Keratinocyte (primary cell): ENCODE data around the gene CCDC122. TPM values are rescaled to one million over a fixed set of nuclear protein-coding genes. Genes with fewer than 3 reads are reported as not detected.
A peak's percentile ranks its signal among the peaks of the same experiment; 100 is the strongest.

Source experiments
- DNase-seq: peaks from one replicate; pipeline ENCODE4 v3.0.0-alpha.2; 2011; ENCODE audit warnings: low read depth, missing footprints, low spot score
- FAIRE-seq: peaks from 2 replicates; lab custom pipeline; 2011; peaks lifted over from hg19 to GRCh38; lab: Jason Lieb, UNC
- H2AFZ ChIP-seq: 2 replicates; pipeline ENCODE4 v1.6.0; 2012; ENCODE audit warnings: low read length, control low read depth, inconsistent platforms; ENCODE audit not compliant: control insufficient read depth
- H3K27ac ChIP-seq: 2 replicates; pipeline ENCODE4 v1.5.1; 2011; ENCODE audit warnings: low read length; ENCODE audit not compliant: control insufficient read depth, insufficient read depth
- H3K27me3 ChIP-seq: 3 replicates; pipeline ENCODE4 v1.6.0; 2011; ENCODE audit warnings: low read length; ENCODE audit not compliant: control insufficient read depth, insufficient read depth; ENCODE audit errors: extremely low read depth
- H3K36me3 ChIP-seq, 2 experiments: 2 replicates in 1 of 2; 3 replicates in 1 of 2; pipeline ENCODE4 v1.5.1; 2011; ENCODE audit warnings: low read length in 2 of 2, mild to moderate bottlenecking in 1 of 2; ENCODE audit not compliant: control insufficient read depth in 2 of 2, insufficient read depth in 2 of 2; ENCODE audit errors: extremely low read depth in 1 of 2
- H3K4me1 ChIP-seq: 3 replicates; pipeline ENCODE4 v1.5.1; 2011; ENCODE audit warnings: low read length; ENCODE audit not compliant: control insufficient read depth, insufficient read depth; ENCODE audit errors: extremely low read depth
- H3K4me2 ChIP-seq: 3 replicates; pipeline ENCODE4 v1.6.0; 2011; ENCODE audit warnings: low read depth, low read length; ENCODE audit not compliant: control insufficient read depth, insufficient read depth; ENCODE audit errors: extremely low read depth
- H3K4me3 ChIP-seq, 3 experiments: fragments of 200-600 bp in 1 of 3; sonication (generic) in 1 of 3; 2 replicates in 2 of 3; 3 replicates in 1 of 3; pipeline ENCODE4 v1.5.1; 2011 to 2016; ENCODE audit warnings: low read length in 3 of 3, mild to moderate bottlenecking in 3 of 3, control low read depth in 2 of 3, inconsistent platforms in 1 of 3, low read depth in 1 of 3, mixed read lengths in 1 of 3, mixed run types in 1 of 3, moderate library complexity in 1 of 3; ENCODE audit not compliant: control insufficient read depth in 2 of 3, insufficient read depth in 2 of 3; ENCODE audit errors: extremely low read depth in 1 of 3
- H3K79me2 ChIP-seq: 2 replicates; pipeline ENCODE4 v1.6.0; 2012; ENCODE audit warnings: low read length; ENCODE audit not compliant: control insufficient read depth, insufficient read depth
- H3K9ac ChIP-seq: 3 replicates; pipeline ENCODE4 v1.6.0; 2011; ENCODE audit warnings: low read length; ENCODE audit not compliant: control insufficient read depth, insufficient read depth; ENCODE audit errors: extremely low read depth
- H3K9me1 ChIP-seq: 3 replicates; pipeline ENCODE4 v1.6.0; 2011; ENCODE audit warnings: low read length; ENCODE audit not compliant: control insufficient read depth, insufficient read depth; ENCODE audit errors: extremely low read depth
- H3K9me3 ChIP-seq: 2 replicates; pipeline ENCODE4 v1.5.1; 2012; ENCODE audit warnings: low read depth, low read length; ENCODE audit not compliant: control insufficient read depth
- H4K20me1 ChIP-seq: 3 replicates; pipeline ENCODE4 v1.6.0; 2011; ENCODE audit warnings: low read length; ENCODE audit not compliant: control insufficient read depth, insufficient read depth; ENCODE audit errors: extremely low read depth
- EZH2 ChIP-seq: IDR thresholded peaks from one replicate; pipeline ENCODE4 v1.6.1; 2012; ENCODE audit warnings: inconsistent platforms, mild to moderate bottlenecking, low read length, moderate library complexity
- dilution Hi-C: fragments of 300-500 bp; cut with MboI; formaldehyde crosslinking; loops from one replicate; pipeline ENCODE4 v1.7.0; 2020; ENCODE audit warnings: low sequenced_read_pairs; ENCODE audit not compliant: extremely low pct_ligation_motif_present
- polyA minus RNA-seq, 3 experiments: library from RNA; depleted of rRNA, polyadenylated mRNA; stranded (reverse); fragments of >200 nt; gene quantifications; 1 replicate in 1 of 3; 2 replicates in 1 of 3; 3 replicates in 1 of 3; pipeline ENCODE4 v1.2.3, GENCODE V29; 2011
- polyA plus RNA-seq, 5 experiments: library from polyadenylated mRNA; depleted of rRNA in 3 of 5; stranded (reverse) in 3 of 5; stranded (forward) in 1 of 5; unstranded in 1 of 5; fragments of >200 nt; gene quantifications; 1 replicate in 1 of 5; 2 replicates in 3 of 5; 3 replicates in 1 of 5; pipeline versions ENCODE4 v1.2.1 to v1.2.3, GENCODE V29; 2011 to 2012; ENCODE audit warnings: missing spikeins in 2 of 5, low read depth in 1 of 5, low replicate concordance in 1 of 5
- TF ChIP-seq, protein P1 (sequence below), 3 experiments: IDR thresholded peaks in 1 of 3; conservative IDR thresholded peaks in 1 of 3; optimal IDR thresholded peaks in 1 of 3; 2 replicates in 2 of 3; 3 replicates in 1 of 3; pipeline versions ENCODE3 to v1.5.1; 2011; ENCODE audit warnings: low read length in 3 of 3, mild to moderate bottlenecking in 3 of 3, moderate library complexity in 2 of 3, control low read depth in 1 of 3, inconsistent platforms in 1 of 3; ENCODE audit not compliant: insufficient read depth in 2 of 3; ENCODE audit errors: extremely low read depth in 1 of 3

Gene CCDC122
- polyA plus RNA-seq, result 0.80 to 1.5 TPM (median 0.90 TPM) in 3 replicates
- polyA plus RNA-seq (2011; ENCODE audit: low read depth), result 26.0 TPM
- polyA plus RNA-seq (2011; cell fraction: cytosol; rRNA removed), result 1.0 TPM in 2 replicates
- 2.5 and 4.8 TPM in 2 replicates for polyA plus RNA-seq (2011; cell fraction: nucleus; rRNA removed)
- 2.8 and 3.1 TPM in 2 replicates for polyA plus RNA-seq (2012; ENCODE audit: low replicate concordance)
- polyA minus RNA-seq, result 0.33 to 0.96 TPM in 2 of 3 replicates, not detected in the other
- not detected for polyA minus RNA-seq (2011; cell fraction: cytosol; rRNA and poly(A)+ RNA removed)
- 0.53 and 2.2 TPM in 2 replicates for polyA minus RNA-seq (2011; cell fraction: nucleus; rRNA and poly(A)+ RNA removed)

- no peak for DNase-seq
- no peak for FAIRE-seq
- dilution Hi-C loops, result no loop called here
- H4K20me1 ChIP-seq, result no peaks in the 10 kb centered on the region
- H3K9me3 ChIP-seq, result no peaks in the 10 kb centered on the region
- no peaks in the 10 kb centered on the region for H3K27me3 ChIP-seq
- TF ChIP-seq, protein P1, sequence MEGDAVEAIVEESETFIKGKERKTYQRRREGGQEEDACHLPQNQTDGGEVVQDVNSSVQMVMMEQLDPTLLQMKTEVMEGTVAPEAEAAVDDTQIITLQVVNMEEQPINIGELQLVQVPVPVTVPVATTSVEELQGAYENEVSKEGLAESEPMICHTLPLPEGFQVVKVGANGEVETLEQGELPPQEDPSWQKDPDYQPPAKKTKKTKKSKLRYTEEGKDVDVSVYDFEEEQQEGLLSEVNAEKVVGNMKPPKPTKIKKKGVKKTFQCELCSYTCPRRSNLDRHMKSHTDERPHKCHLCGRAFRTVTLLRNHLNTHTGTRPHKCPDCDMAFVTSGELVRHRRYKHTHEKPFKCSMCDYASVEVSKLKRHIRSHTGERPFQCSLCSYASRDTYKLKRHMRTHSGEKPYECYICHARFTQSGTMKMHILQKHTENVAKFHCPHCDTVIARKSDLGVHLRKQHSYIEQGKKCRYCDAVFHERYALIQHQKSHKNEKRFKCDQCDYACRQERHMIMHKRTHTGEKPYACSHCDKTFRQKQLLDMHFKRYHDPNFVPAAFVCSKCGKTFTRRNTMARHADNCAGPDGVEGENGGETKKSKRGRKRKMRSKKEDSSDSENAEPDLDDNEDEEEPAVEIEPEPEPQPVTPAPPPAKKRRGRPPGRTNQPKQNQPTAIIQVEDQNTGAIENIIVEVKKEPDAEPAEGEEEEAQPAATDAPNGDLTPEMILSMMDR (optimal IDR thresholded peaks at IDR 0.05 in 1 of 3, IDR thresholded peaks at IDR 0.05 in 1 of 3, conservative IDR thresholded peaks at IDR 0.05 in 1 of 3; ENCODE audit: extremely low read depth in 1 of 3, insufficient read depth in 2 of 3, low read length in 3 of 3), result no peak
- no peak for TF ChIP-seq EZH2
- no peaks in the 10 kb centered on the region for H3K36me3 ChIP-seq
- peak within 1 kb of the TSS; percentile 70 to 88 (median 74) for H3K4me3 ChIP-seq
- H3K4me2 ChIP-seq, result peak within 1 kb of the TSS; percentile 94
- no peaks in the 10 kb centered on the region for H3K9me1 ChIP-seq
- H3K79me2 ChIP-seq, result no peaks in the 10 kb centered on the region
- peak within 1 kb of the TSS; percentile 91 for H3K9ac ChIP-seq
- peaks cover 18% of the 10 kb centered on the region for H3K4me1 ChIP-seq
- H2AFZ ChIP-seq, result peak within 1 kb of the TSS; percentile 96
- H3K27ac ChIP-seq, result peak within 1 kb of the TSS; percentile 84
Measured at GRCh38 chr13:43878892-43879754, at the start of gene CCDC122. TSS of gene CCDC122 (minus strand) at chr13:43879740. CDS start at chr13:43869376, 10,364 bp downstream.

DNA sequence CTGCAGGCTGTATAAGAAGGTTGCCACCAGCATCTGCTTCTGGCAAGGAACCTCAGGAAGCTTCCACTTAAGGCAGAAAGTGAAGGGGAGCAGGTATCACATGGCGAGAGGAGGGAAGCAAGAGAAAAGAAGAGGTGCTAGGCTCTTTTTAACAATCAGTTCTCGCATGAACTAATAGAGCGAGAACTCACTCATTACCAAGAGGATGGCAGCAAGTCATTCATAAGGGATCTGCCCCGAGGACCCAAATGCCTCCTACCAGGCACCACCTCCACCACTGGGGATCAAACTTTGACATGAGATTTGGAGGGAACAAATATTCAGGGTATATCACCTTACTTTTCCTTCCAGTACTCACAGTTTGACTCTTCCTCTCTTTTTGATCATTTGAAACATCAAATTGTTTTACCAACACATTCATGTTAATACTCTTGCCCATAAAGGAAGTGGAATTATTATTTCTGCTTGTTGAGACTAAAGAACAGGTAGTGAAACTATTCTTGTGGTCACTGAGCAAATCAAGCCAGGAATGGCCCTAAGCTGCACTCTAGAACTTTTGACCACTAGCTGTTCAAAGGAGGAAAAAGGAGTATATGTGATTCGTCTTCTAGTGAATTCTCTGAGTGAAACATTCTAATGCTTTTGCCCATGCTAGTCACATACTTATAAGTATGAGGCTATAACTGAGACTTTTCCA lies 45.2 kb upstream of the CCDC122 start:
- FAIRE-seq (no peak), DNase-seq (no peak)
- Histone ChIP-seq H3K9me3 (no peaks in the 10 kb centered on the region), H3K9ac (no peak overlapping the region), H3K9me1 (no peaks in the 10 kb centered on the region), H3K79me2 (no peaks in the 10 kb centered on the region), H3K4me1 (no peaks in the 10 kb centered on the region), H4K20me1 (no peaks in the 10 kb centered on the region), H2AFZ (no peak overlapping the region), H3K27me3 (no peaks in the 10 kb centered on the region), H3K27ac (no peak overlapping the region), H3K4me2 (no peak overlapping the region), H3K36me3 (no peaks in the 10 kb centered on the region), H3K4me3 (no peak overlapping the region)
- TF ChIP-seq EZH2, result no peak
- TF ChIP-seq, protein P1 (optimal IDR thresholded peaks at IDR 0.05 in 1 of 3, IDR thresholded peaks at IDR 0.05 in 1 of 3, conservative IDR thresholded peaks at IDR 0.05 in 1 of 3; ENCODE audit: extremely low read depth in 1 of 3, insufficient read depth in 2 of 3, low read length in 3 of 3), result no peak
- dilution Hi-C loops, result no loop called here
